IPS-20b (cell line): ENCODE results near the gene ZNF184.

Source experiments
- H3K27ac ChIP-seq: one replicate; pipeline ENCODE4 v1.5.1; 2013; ENCODE audit warnings: low read length
- H3K27me3 ChIP-seq: 2 replicates; pipeline ENCODE4 v1.6.1; 2013; ENCODE audit warnings: mild to moderate bottlenecking, low read length, inconsistent platforms; ENCODE audit not compliant: insufficient read depth
- H3K36me3 ChIP-seq: 2 replicates; pipeline ENCODE4 v1.6.1; 2013; ENCODE audit warnings: low read depth, mild to moderate bottlenecking, inconsistent platforms, low read length, moderate library complexity; ENCODE audit not compliant: insufficient read depth
- H3K4me1 ChIP-seq: 2 replicates; pipeline ENCODE4 v1.6.1; 2013; ENCODE audit warnings: mild to moderate bottlenecking, control low read depth, inconsistent platforms, low read length, moderate library complexity; ENCODE audit not compliant: insufficient read depth
- H3K4me3 ChIP-seq: 2 replicates; pipeline ENCODE4 v1.5.1; 2013; ENCODE audit warnings: mild to moderate bottlenecking, low read length, inconsistent platforms
- H3K9ac ChIP-seq: 2 replicates; pipeline ENCODE4 v1.6.1; 2013; ENCODE audit warnings: low read depth, mild to moderate bottlenecking, inconsistent platforms, low read length, moderate library complexity
- H3K9me3 ChIP-seq: 2 replicates; pipeline ENCODE4 v1.6.1; 2013; ENCODE audit warnings: mild to moderate bottlenecking, low read depth, low read length, inconsistent platforms; ENCODE audit not compliant: insufficient read depth

Gene ZNF184

GRCh38 chr6:27414300-27414699, 58.6 kb downstream of the ZNF184 start:
- Histone ChIP-seq H3K4me3 (no peak overlapping the region), H3K9ac (no peak overlapping the region), H3K36me3 (no peaks in the 10 kb centered on the region), H3K9me3 (0 out of 2 replicates have a peak, but pooled peaks cover 9% of the 10 kb centered on the region), H3K27ac (no peak overlapping the region), H3K27me3 (no peaks in the 10 kb centered on the region), H3K4me1 (no peaks in the 10 kb centered on the region)

- H3K36me3 ChIP-seq, result peaks cover 5% of the 10 kb centered on the region
- H3K4me3 ChIP-seq, result no peak overlapping the region
- peaks cover 11% of the 10 kb centered on the region; the same call in 1 of the 2 replicates for H3K9me3 ChIP-seq
- no peak overlapping the region for H3K9ac ChIP-seq
- H3K27me3 ChIP-seq, result no peaks in the 10 kb centered on the region
- no peak overlapping the region for H3K27ac ChIP-seq
- H3K4me1 ChIP-seq, result no peaks in the 10 kb centered on the region
Observed at GRCh38 chr6:27407153-27407814, 65.6 kb downstream of the ZNF184 start.

DNA sequence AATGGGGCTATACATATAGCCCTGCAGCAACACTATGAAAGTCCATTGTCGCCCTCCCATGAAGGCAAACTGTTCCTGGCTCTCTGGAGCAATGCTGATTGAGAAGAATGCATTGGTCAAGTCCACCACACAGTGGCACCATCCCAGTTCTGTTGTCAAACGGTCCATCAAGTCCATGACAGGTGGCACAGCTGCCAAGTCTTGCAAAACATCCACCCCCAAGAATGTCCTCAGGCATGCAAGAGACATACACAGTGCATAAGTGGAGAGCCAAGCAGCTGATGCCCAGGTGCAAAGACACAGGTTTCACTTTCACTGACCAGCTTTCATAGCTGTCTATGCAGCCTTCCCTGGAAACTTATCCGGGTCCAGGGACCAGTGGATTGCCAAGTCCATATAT, 66.8 kb downstream of the ZNF184 start:
- Histone ChIP-seq H3K4me1 (no peaks in the 10 kb centered on the region), H3K27me3 (no peaks in the 10 kb centered on the region), H3K9me3 (peaks cover 23% of the 10 kb centered on the region), H3K4me3 (no peak overlapping the region), H3K36me3 (peaks cover 16% of the 10 kb centered on the region), H3K9ac (no peak overlapping the region), H3K27ac (no peak overlapping the region)

- H3K27me3 ChIP-seq, result no peaks in the 10 kb centered on the region
- no peak overlapping the region for H3K27ac ChIP-seq
- peaks cover 57% of the 10 kb centered on the region for H3K9me3 ChIP-seq
- H3K4me3 ChIP-seq, result no peak overlapping the region
- no peak overlapping the region for H3K9ac ChIP-seq
- H3K4me1 ChIP-seq, result no peaks in the 10 kb centered on the region
- H3K36me3 ChIP-seq, result peaks cover 54% of the 10 kb centered on the region
Observed at GRCh38 chr6:27400877-27401642, 71.8 kb downstream of the ZNF184 start.
